ENCODE results near the gene TSPAN18. TPM values are rescaled to one million over a fixed set of nuclear protein-coding genes. Genes with fewer than 3 reads are reported as not detected.

The TSPAN18 gene
- total RNA-seq, 1 experiment from 2014 or later = 0.77 TPM

GRCh38 chr11:44866286-44866685 lies 139.5 kb downstream of the TSPAN18 start:
- no peak for DNase-seq (ENCODE audit: unreplicated experiment)
- POLR2A ChIA-PET = no interaction called here
- H3K36me3 Mint-ChIP-seq (ENCODE audit: insufficient read depth, unreplicated experiment) = no peaks in the 10 kb centered on the region
- CTCF ChIA-PET = interaction anchor here (0.5 to 1.1 kb wide), 4 partner anchors 9 to 532 kb away, joined by 3 to 7 read pairs (median 4); no protein-coding TSS in a partner anchor
- H3K4me1 Mint-ChIP-seq (ENCODE audit: insufficient read depth, unreplicated experiment) = peaks cover 26% of the 10 kb centered on the region
- H3K4me3 Mint-ChIP-seq (ENCODE audit: unreplicated experiment) = no peak overlapping the region
- H3K9me3 Mint-ChIP-seq (ENCODE audit: unreplicated experiment) = no peaks in the 10 kb centered on the region
- no peak overlapping the region for H3K27ac Mint-ChIP-seq (ENCODE audit: low read depth, unreplicated experiment)
- peaks cover 17% of the 10 kb centered on the region for H3K27me3 Mint-ChIP-seq (ENCODE audit: insufficient read depth, unreplicated experiment)
- intact Hi-C loops (cut with micrococcal nuclease) = no loop called here
- TF ChIP-seq, protein P1, sequence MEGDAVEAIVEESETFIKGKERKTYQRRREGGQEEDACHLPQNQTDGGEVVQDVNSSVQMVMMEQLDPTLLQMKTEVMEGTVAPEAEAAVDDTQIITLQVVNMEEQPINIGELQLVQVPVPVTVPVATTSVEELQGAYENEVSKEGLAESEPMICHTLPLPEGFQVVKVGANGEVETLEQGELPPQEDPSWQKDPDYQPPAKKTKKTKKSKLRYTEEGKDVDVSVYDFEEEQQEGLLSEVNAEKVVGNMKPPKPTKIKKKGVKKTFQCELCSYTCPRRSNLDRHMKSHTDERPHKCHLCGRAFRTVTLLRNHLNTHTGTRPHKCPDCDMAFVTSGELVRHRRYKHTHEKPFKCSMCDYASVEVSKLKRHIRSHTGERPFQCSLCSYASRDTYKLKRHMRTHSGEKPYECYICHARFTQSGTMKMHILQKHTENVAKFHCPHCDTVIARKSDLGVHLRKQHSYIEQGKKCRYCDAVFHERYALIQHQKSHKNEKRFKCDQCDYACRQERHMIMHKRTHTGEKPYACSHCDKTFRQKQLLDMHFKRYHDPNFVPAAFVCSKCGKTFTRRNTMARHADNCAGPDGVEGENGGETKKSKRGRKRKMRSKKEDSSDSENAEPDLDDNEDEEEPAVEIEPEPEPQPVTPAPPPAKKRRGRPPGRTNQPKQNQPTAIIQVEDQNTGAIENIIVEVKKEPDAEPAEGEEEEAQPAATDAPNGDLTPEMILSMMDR (IDR thresholded peaks at IDR 0.05; ENCODE audit: unreplicated experiment) = no peak
- no TSS peak for BruUV-seq (replicated peaks)

GRCh38 chr11:44868021-44868420 lies 141.3 kb downstream of the TSPAN18 start:
- POLR2A ChIA-PET = no interaction called here
- H3K4me3 Mint-ChIP-seq (ENCODE audit: unreplicated experiment) = no peak overlapping the region
- H3K27me3 Mint-ChIP-seq (ENCODE audit: insufficient read depth, unreplicated experiment) = peaks cover 17% of the 10 kb centered on the region
- no peak for DNase-seq (ENCODE audit: unreplicated experiment)
- no peaks in the 10 kb centered on the region for H3K36me3 Mint-ChIP-seq (ENCODE audit: insufficient read depth, unreplicated experiment)
- TF ChIP-seq, protein P1 (IDR thresholded peaks at IDR 0.05; ENCODE audit: unreplicated experiment) = no peak
- peaks cover 9% of the 10 kb centered on the region for H3K4me1 Mint-ChIP-seq (ENCODE audit: insufficient read depth, unreplicated experiment)
- no TSS peak for BruUV-seq (replicated peaks)
- no peaks in the 10 kb centered on the region for H3K9me3 Mint-ChIP-seq (ENCODE audit: unreplicated experiment)
- intact Hi-C loops (cut with micrococcal nuclease) = no loop called here
- CTCF ChIA-PET = interaction anchor here (0.6 kb wide), 1 partner anchor 64 kb away, joined by 3 read pairs; no protein-coding TSS in a partner anchor
- peak overlapping the region; percentile 17 for H3K27ac Mint-ChIP-seq (ENCODE audit: low read depth, unreplicated experiment)

DNA sequence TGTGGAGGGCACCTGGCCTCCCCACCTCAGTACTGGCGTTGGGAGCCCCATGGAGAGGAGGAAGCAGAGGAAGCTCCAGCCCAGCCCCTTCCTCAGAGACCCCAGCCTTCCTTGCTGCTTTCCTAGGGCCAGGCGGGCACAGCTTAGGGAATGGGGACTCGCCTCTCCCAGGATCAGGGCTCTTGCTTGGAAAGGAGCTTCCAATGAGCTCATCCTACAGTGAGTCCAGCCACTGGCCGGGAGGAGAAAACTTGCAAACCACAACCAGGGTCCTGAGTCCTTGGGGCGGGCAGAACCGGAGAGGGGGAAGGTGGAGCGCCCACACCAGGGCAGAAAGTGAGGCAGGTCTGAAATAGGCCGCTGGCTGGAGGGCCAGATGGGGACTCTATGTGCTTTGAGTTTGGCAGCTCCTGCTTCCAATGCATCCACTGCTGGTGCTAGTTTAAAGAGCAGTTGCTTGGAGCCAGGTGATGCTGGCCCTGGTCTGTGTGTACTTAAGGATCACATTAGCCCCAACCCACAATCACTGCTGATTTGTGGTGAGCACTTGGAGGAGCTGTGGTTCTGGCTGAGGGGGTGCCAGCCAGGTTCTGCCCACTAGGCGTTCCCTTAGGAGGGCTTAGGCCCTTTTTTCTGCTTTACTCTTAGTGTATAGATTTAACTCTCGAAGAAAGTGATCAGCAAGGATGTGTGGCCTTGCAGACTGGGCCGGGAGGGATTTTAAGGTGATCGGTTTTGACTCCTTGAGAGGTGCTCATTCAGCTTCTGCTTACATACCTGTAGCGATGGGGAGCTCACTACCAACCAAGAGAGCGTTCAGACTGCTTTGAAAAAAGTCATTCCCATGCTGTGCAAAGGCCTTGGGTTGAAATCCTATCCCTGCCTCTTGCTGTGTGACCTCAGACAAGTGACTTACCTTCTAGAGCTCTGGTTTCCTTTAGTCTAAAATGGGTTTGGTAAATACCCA lies 142.0 kb downstream of the TSPAN18 start:
- Mint-ChIP-seq H3K36me3 (ENCODE audit: insufficient read depth, unreplicated experiment) (no peaks in the 10 kb centered on the region), H3K27me3 (ENCODE audit: insufficient read depth, unreplicated experiment) (peaks cover 17% of the 10 kb centered on the region), H3K4me1 (ENCODE audit: insufficient read depth, unreplicated experiment) (peaks cover 8% of the 10 kb centered on the region), H3K27ac (ENCODE audit: low read depth, unreplicated experiment) (no peak overlapping the region), H3K9me3 (ENCODE audit: unreplicated experiment) (no peaks in the 10 kb centered on the region), H3K4me3 (ENCODE audit: unreplicated experiment) (no peak overlapping the region)
- ChIA-PET CTCF (interaction anchor here (0.6 kb wide), 1 partner anchor 34 kb away, joined by 3 read pairs; no protein-coding TSS in a partner anchor), POLR2A (no interaction called here)
- intact Hi-C loops (cut with micrococcal nuclease) = no loop called here
- BruUV-seq (replicated peaks) = no TSS peak
- TF ChIP-seq, protein P1 (IDR thresholded peaks at IDR 0.05; ENCODE audit: unreplicated experiment) = no peak
- no peak for DNase-seq (ENCODE audit: unreplicated experiment)

- no peaks in the 10 kb centered on the region for H3K36me3 Mint-ChIP-seq (ENCODE audit: insufficient read depth, unreplicated experiment)
- ChIA-PET POLR2A (interaction anchor here (1.5 kb wide), 1 partner anchor 8 kb away, joined by 5 read pairs; no protein-coding TSS in a partner anchor), CTCF (interaction anchor here (0.6 kb wide), 1 partner anchor 23 kb away, joined by 3 read pairs; no protein-coding TSS in a partner anchor)
- H3K27me3 Mint-ChIP-seq (ENCODE audit: insufficient read depth, unreplicated experiment) = peaks cover 17% of the 10 kb centered on the region
- H3K4me3 Mint-ChIP-seq (ENCODE audit: unreplicated experiment) = no peak overlapping the region
- no peak overlapping the region for H3K27ac Mint-ChIP-seq (ENCODE audit: low read depth, unreplicated experiment)
- BruUV-seq (replicated peaks) = no TSS peak
- intact Hi-C loops (cut with micrococcal nuclease) = no loop called here
- DNase-seq (ENCODE audit: unreplicated experiment) = no peak
- peaks cover 8% of the 10 kb centered on the region for H3K4me1 Mint-ChIP-seq (ENCODE audit: insufficient read depth, unreplicated experiment)
- no peaks in the 10 kb centered on the region for H3K9me3 Mint-ChIP-seq (ENCODE audit: unreplicated experiment)
- TF ChIP-seq, protein P1 (IDR thresholded peaks at IDR 0.05; ENCODE audit: unreplicated experiment) = no peak
Measured at GRCh38 chr11:44870181-44870580, 143.4 kb downstream of the TSPAN18 start.

Data from MCF 10A (cell line).